GM19455 (cell line): ENCODE measurements around the gene SLC31A1.
"Not testable (repeated sequence)": the region's sequence is repeated elsewhere in the genome, so short reads cannot be mapped to it uniquely, and the experiment has no call there.

Experiments used
- ATAC-seq: cut with Tn5 transposase; IDR thresholded peaks from one replicate; pipeline ENCODE4 v1.9.1; 2021; ENCODE audit not compliant: unreplicated experiment

Gene SLC31A1

GRCh38 chr9:113220467-113221002, 809 bp upstream of the SLC31A1 start:
- no peak for ATAC-seq

GRCh38 chr9:113221800-113222481, 597 bp downstream of the SLC31A1 start:
- ATAC-seq, result no peak

GRCh38 chr9:113222482-113222841, 1.1 kb downstream of the SLC31A1 start:
- ATAC-seq, result no peak

- ATAC-seq, result no peak
These were observed 2.6 kb downstream of the SLC31A1 start for GRCh38 chr9:113223963-113224362.

GRCh38 chr9:113227436-113227835, 6.1 kb downstream of the SLC31A1 start:
- no peak for ATAC-seq

GRCh38 chr9:113228130-113228665, 6.9 kb downstream of the SLC31A1 start:
- ATAC-seq, result no peak

GRCh38 chr9:113231701-113232100, 10.4 kb downstream of the SLC31A1 start:
- ATAC-seq, result no peak

- not testable (repeated sequence) for ATAC-seq
These were observed 14.4 kb downstream of the SLC31A1 start for GRCh38 chr9:113235701-113236255.

- ATAC-seq, result no peak
These were observed 15.7 kb downstream of the SLC31A1 start for GRCh38 chr9:113237026-113237425.

GRCh38 chr9:113238202-113238858, 17.0 kb downstream of the SLC31A1 start:
- ATAC-seq, result no peak

GRCh38 chr9:113238859-113239232, 17.5 kb downstream of the SLC31A1 start:
- no peak for ATAC-seq

GRCh38 chr9:113241161-113241560, 19.8 kb downstream of the SLC31A1 start:
- ATAC-seq, result no peak

- no peak for ATAC-seq
These were observed 23.2 kb downstream of the SLC31A1 start for GRCh38 chr9:113244556-113244955.

GRCh38 chr9:113245894-113246293, 24.6 kb downstream of the SLC31A1 start:
- no peak for ATAC-seq

GRCh38 chr9:113246928-113247327, 25.6 kb downstream of the SLC31A1 start:
- ATAC-seq, result no peak

- ATAC-seq, result no peak
These were observed 26.3 kb downstream of the SLC31A1 start for GRCh38 chr9:113247640-113248039.

- not testable (repeated sequence) for ATAC-seq
These were observed 28.3 kb downstream of the SLC31A1 start for GRCh38 chr9:113249661-113250060.

GRCh38 chr9:113250807-113251206, 29.5 kb downstream of the SLC31A1 start:
- ATAC-seq, result no peak

GRCh38 chr9:113254991-113255390, 33.6 kb downstream of the SLC31A1 start:
- ATAC-seq, result no peak

GRCh38 chr9:113255438-113255837, 34.1 kb downstream of the SLC31A1 start:
- no peak for ATAC-seq

- ATAC-seq, result no peak
These were observed 36.5 kb downstream of the SLC31A1 start for GRCh38 chr9:113257863-113258262.

GRCh38 chr9:113258282-113258681, 36.9 kb downstream of the SLC31A1 start:
- ATAC-seq, result no peak
